Fibroblast of peridontal ligament (primary cell): ENCODE measurements around the gene SMTNL2.

Source experiments
- DNase-seq: peaks from one replicate; pipeline ENCODE4 v3.0.0-alpha.2; 2010; ENCODE audit errors: extremely low read depth

SMTNL2 gene

GRCh38 chr17:4545217-4545951, 38.9 kb upstream of the SMTNL2 start:
- DNase-seq = no peak

GRCh38 chr17:4547118-4547906, 37.0 kb upstream of the SMTNL2 start:
- no peak for DNase-seq

- no peak for DNase-seq
These were observed 36.3 kb upstream of the SMTNL2 start for GRCh38 chr17:4548061-4548461.

GRCh38 chr17:4548721-4549531, 35.4 kb upstream of the SMTNL2 start:
- DNase-seq = no peak

GRCh38 chr17:4549781-4550533, 34.4 kb upstream of the SMTNL2 start:
- no peak for DNase-seq

- no peak for DNase-seq
These were observed 33.7 kb upstream of the SMTNL2 start for GRCh38 chr17:4550534-4551039.

- DNase-seq = no peak
These were observed 33.2 kb upstream of the SMTNL2 start for GRCh38 chr17:4551141-4551540.

GRCh38 chr17:4551796-4552525, 32.4 kb upstream of the SMTNL2 start:
- DNase-seq = no peak

- DNase-seq = no peak
These were observed 30.7 kb upstream of the SMTNL2 start for GRCh38 chr17:4553669-4554068.

- no peak for DNase-seq
These were observed 29.8 kb upstream of the SMTNL2 start for GRCh38 chr17:4554441-4554996.

GRCh38 chr17:4554997-4555799, 29.1 kb upstream of the SMTNL2 start, which contains the start of gene MYBBP1A:
Gene MYBBP1A (minus strand): TSS chr17:4555384. CDS start chr17:4555324, 60 bp downstream.
- peak; percentile 93 for DNase-seq

- no peak for DNase-seq
These were observed 28.2 kb upstream of the SMTNL2 start for GRCh38 chr17:4555873-4556759.

- DNase-seq = no peak
These were observed 27.3 kb upstream of the SMTNL2 start for GRCh38 chr17:4556996-4557395.

GRCh38 chr17:4557626-4558346, 26.5 kb upstream of the SMTNL2 start:
- DNase-seq = no peak

- DNase-seq = no peak
These were observed 25.9 kb upstream of the SMTNL2 start for GRCh38 chr17:4558347-4558971.

GRCh38 chr17:4559139-4559791, 25.1 kb upstream of the SMTNL2 start:
- DNase-seq = no peak

- DNase-seq = no peak
These were observed 24.4 kb upstream of the SMTNL2 start for GRCh38 chr17:4559966-4560365.
